SK-N-MC (cell line): Measurements from ENCODE around the gene GJC1.
"Not testable (repeated sequence)": the region's sequence is repeated elsewhere in the genome, so short reads cannot be mapped to it uniquely, and the experiment has no call there.

Experiments
- DNase-seq: peaks from one replicate; pipeline ENCODE4 v3.0.0-alpha.2; 2011; ENCODE audit warnings: low read depth, low spot score
- H3K27ac ChIP-seq: fragments of 200-600 bp; sonication (generic); 2 replicates; pipeline ENCODE4 v1.5.1; 2016; ENCODE audit warnings: mixed run types
- H3K36me3 ChIP-seq: fragments of 200-600 bp; sonication (generic); 2 replicates; pipeline ENCODE4 v1.6.1; 2017; ENCODE audit warnings: antibody characterized with exemption, low read length, mixed read lengths; ENCODE audit not compliant: insufficient read depth
- H3K4me3 ChIP-seq: fragments of 200-600 bp; sonication (generic); 2 replicates; pipeline ENCODE4 v1.5.1; 2016
- H3K9ac ChIP-seq: fragments of 200-600 bp; sonication (generic); 2 replicates; pipeline ENCODE4 v1.8.0; 2017; ENCODE audit warnings: mixed run types, mixed read lengths; ENCODE audit not compliant: insufficient read length
- H3K9me3 ChIP-seq: fragments of 200-600 bp; sonication (generic); 2 replicates; pipeline ENCODE4 v1.6.1; 2017; ENCODE audit warnings: low read depth, mild to moderate bottlenecking, antibody characterized with exemption, low read length, moderate library complexity, mixed read lengths
- EZH2 ChIP-seq: fragments of 200-600 bp; sonication (generic); IDR thresholded peaks from one replicate; pipeline ENCODE4 v1.6.1; 2017; ENCODE audit warnings: antibody characterized with exemption
- FOXP2 ChIP-seq: optimal IDR thresholded peaks from 2 replicates; pipeline ENCODE3; 2011; ENCODE audit warnings: mild to moderate bottlenecking, moderate library complexity; ENCODE audit not compliant: insufficient read depth; ENCODE audit errors: extremely low read length, control extremely low read depth
- POLR2AphosphoS5 ChIP-seq: IDR thresholded peaks from 2 replicates; pipeline ENCODE4 v1.6.1; 2012; ENCODE audit warnings: mild to moderate bottlenecking, low read depth, low read length, borderline replicate concordance

The GJC1 gene

GRCh38 chr17:44820631-44821212 lies 9.4 kb downstream of the GJC1 start:
- TF ChIP-seq EZH2, result no peak
- no peak for TF ChIP-seq FOXP2
- TF ChIP-seq POLR2AphosphoS5, result no peak
- DNase-seq, result no peak
- Histone ChIP-seq H3K9ac (no peak overlapping the region), H3K36me3 (peaks cover 20% of the 10 kb centered on the region), H3K27ac (peak overlapping the region; percentile 63), H3K9me3 (no peaks in the 10 kb centered on the region), H3K4me3 (peak overlapping the region; percentile 30)

GRCh38 chr17:44818508-44818907 lies 11.6 kb downstream of the GJC1 start:
- DNase-seq, H3K9ac ChIP-seq, H3K27ac ChIP-seq, H3K4me3 ChIP-seq, H3K9me3 ChIP-seq: not testable (repeated sequence)
- peaks cover 16% of the 10 kb centered on the region for H3K36me3 ChIP-seq

- Histone ChIP-seq H3K4me3 (no peak overlapping the region), H3K27ac (peak overlapping the region; percentile 42; the same call in 1 of the 2 replicates), H3K9ac (no peak overlapping the region), H3K9me3 (no peaks in the 10 kb centered on the region), H3K36me3 (no peaks in the 10 kb centered on the region; the same call in 1 of the 2 replicates)
- TF ChIP-seq FOXP2, result no peak
- no peak for TF ChIP-seq POLR2AphosphoS5
- no peak for TF ChIP-seq EZH2
- DNase-seq, result no peak
Measured at GRCh38 chr17:44812263-44812662, 17.8 kb downstream of the GJC1 start.

GRCh38 chr17:44808656-44809388 lies 21.3 kb downstream of the GJC1 start:
- DNase-seq, H3K9me3 ChIP-seq, H3K27ac ChIP-seq, H3K4me3 ChIP-seq, H3K9ac ChIP-seq: not testable (repeated sequence)
- H3K36me3 ChIP-seq, result peaks cover 28% of the 10 kb centered on the region

- no peaks in the 10 kb centered on the region for H3K9me3 ChIP-seq
- H3K27ac ChIP-seq, result no peak overlapping the region
- H3K36me3 ChIP-seq, result peaks cover 34% of the 10 kb centered on the region
- H3K9ac ChIP-seq, result no peak overlapping the region
- H3K4me3 ChIP-seq, result no peak overlapping the region
- DNase-seq, result no peak
- TF ChIP-seq POLR2AphosphoS5 (no peak), FOXP2 (no peak), EZH2 (no peak)
Measured at GRCh38 chr17:44808156-44808555, 21.9 kb downstream of the GJC1 start.

- no peak for DNase-seq
- no peak overlapping the region for H3K9ac ChIP-seq
Measured at GRCh38 chr17:44807817-44808155, 22.3 kb downstream of the GJC1 start.

GRCh38 chr17:44807093-44807816 lies 22.8 kb downstream of the GJC1 start:
- Histone ChIP-seq H3K9me3 (no peaks in the 10 kb centered on the region), H3K27ac (no peak overlapping the region), H3K36me3 (peaks cover 43% of the 10 kb centered on the region), H3K9ac (no peak overlapping the region), H3K4me3 (no peak overlapping the region)
- DNase-seq, result no peak
- TF ChIP-seq POLR2AphosphoS5 (no peak), FOXP2 (no peak), EZH2 (no peak)

More at GRCh38 chr17:44807817-44808155, 22.3 kb downstream of the GJC1 start:
- TF ChIP-seq FOXP2 (no peak), EZH2 (no peak), POLR2AphosphoS5 (no peak)
- Histone ChIP-seq H3K4me3 (no peak overlapping the region), H3K9me3 (no peaks in the 10 kb centered on the region), H3K27ac (no peak overlapping the region), H3K36me3 (peaks cover 38% of the 10 kb centered on the region)

- TF ChIP-seq FOXP2 (no peak), EZH2 (no peak)
- no peak for DNase-seq
- Histone ChIP-seq H3K9me3 (no peaks in the 10 kb centered on the region), H3K36me3 (peaks cover 68% of the 10 kb centered on the region), H3K27ac (no peak overlapping the region), H3K4me3 (no peak overlapping the region), H3K9ac (no peak overlapping the region)
Measured at GRCh38 chr17:44804302-44805089, 25.6 kb downstream of the GJC1 start.

- TF ChIP-seq FOXP2 (no peak), EZH2 (no peak), POLR2AphosphoS5 (no peak)
- Histone ChIP-seq H3K4me3 (no peak overlapping the region), H3K9me3 (no peaks in the 10 kb centered on the region), H3K36me3 (peaks cover 89% of the 10 kb centered on the region), H3K27ac (no peak overlapping the region), H3K9ac (no peak overlapping the region)
- no peak for DNase-seq
Measured at GRCh38 chr17:44801880-44802279, 28.2 kb downstream of the GJC1 start.
